AG04450 (cell line): ENCODE data around the gene FAM98B. TPM values are rescaled to one million over a fixed set of nuclear protein-coding genes. Genes with fewer than 3 reads are reported as not detected.

Experiments
- CTCF ChIA-PET: fragments of 300-600, 350-600 bp; formaldehyde crosslinking; extraction: SDS; loops from one replicate; lab custom pipeline; 2022; ENCODE audit warnings: antibody characterized with exemption, inconsistent platforms; lab: Charles Lee
- POLR2A ChIA-PET: fragments of 350-600 bp; formaldehyde crosslinking; extraction: SDS; loops from one replicate; lab custom pipeline; 2021; ENCODE audit warnings: antibody characterized with exemption, inconsistent platforms; lab: Yijun Ruan, JAX
- DNase-seq: peaks from one replicate; pipeline ENCODE4 v3.0.0-alpha.2; 2011; ENCODE audit warnings: low read depth, low spot score
- H3K27ac ChIP-seq: one replicate; pipeline ENCODE4 v1.5.1; 2012; ENCODE audit warnings: low read depth, low read length, control low read depth
- H3K27me3 ChIP-seq: one replicate; pipeline ENCODE4 v1.6.0; 2012; ENCODE audit warnings: low read length; ENCODE audit not compliant: control insufficient read depth, insufficient read depth
- H3K4me3 ChIP-seq: 2 replicates; pipeline ENCODE4 v1.5.1; 2011; ENCODE audit warnings: mild to moderate bottlenecking, low read depth, low read length, control low read depth
- H3K9me3 ChIP-seq: 2 replicates; pipeline ENCODE4 v1.5.1; 2012; ENCODE audit warnings: low read length; ENCODE audit not compliant: control insufficient read depth, insufficient read depth
- polyA plus RNA-seq: library from polyadenylated mRNA; depleted of rRNA; stranded (reverse); fragments of >200 nt; gene quantifications from 2 replicates; pipeline ENCODE4 v1.2.3, GENCODE V29; 2011
- TF ChIP-seq, protein P1 (sequence below): IDR thresholded peaks from 2 replicates; pipeline ENCODE4 v1.5.1; 2011; ENCODE audit warnings: low read depth, low read length, control low read depth, inconsistent platforms

FAM98B gene
- polyA plus RNA-seq, 1 experiment: 19.6 TPM

DNA sequence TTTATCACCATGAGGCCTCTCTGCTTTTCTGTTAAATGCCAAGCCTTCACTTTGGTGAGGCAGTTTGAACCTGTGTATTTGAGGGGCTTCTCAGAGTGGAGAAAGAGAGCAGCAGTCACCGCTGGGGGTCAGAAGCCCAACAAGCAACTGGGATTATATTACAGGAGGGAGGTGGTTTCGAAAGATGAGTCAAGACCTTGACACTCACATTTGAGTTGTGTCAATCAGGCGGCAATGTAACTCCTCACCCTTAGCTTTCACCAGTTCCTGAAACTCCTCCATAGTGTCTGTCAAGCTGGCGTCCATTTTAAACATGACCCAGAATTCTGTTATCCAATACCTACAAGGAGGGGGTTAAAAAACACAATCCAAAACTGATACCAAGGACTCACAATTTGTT lies 64.2 kb downstream of the FAM98B start:
- ChIA-PET POLR2A (no interaction called here), CTCF (interaction anchor here (1.1 kb wide), 1 partner anchor 46 kb away, joined by 4 read pairs; no protein-coding TSS in a partner anchor)
- H3K27ac ChIP-seq: no peak overlapping the region
- DNase-seq: no peak
- H3K9me3 ChIP-seq: no peaks in the 10 kb centered on the region
- TF ChIP-seq, protein P1, sequence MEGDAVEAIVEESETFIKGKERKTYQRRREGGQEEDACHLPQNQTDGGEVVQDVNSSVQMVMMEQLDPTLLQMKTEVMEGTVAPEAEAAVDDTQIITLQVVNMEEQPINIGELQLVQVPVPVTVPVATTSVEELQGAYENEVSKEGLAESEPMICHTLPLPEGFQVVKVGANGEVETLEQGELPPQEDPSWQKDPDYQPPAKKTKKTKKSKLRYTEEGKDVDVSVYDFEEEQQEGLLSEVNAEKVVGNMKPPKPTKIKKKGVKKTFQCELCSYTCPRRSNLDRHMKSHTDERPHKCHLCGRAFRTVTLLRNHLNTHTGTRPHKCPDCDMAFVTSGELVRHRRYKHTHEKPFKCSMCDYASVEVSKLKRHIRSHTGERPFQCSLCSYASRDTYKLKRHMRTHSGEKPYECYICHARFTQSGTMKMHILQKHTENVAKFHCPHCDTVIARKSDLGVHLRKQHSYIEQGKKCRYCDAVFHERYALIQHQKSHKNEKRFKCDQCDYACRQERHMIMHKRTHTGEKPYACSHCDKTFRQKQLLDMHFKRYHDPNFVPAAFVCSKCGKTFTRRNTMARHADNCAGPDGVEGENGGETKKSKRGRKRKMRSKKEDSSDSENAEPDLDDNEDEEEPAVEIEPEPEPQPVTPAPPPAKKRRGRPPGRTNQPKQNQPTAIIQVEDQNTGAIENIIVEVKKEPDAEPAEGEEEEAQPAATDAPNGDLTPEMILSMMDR: no peak
- no peaks in the 10 kb centered on the region for H3K27me3 ChIP-seq
- H3K4me3 ChIP-seq: no peak overlapping the region

DNA sequence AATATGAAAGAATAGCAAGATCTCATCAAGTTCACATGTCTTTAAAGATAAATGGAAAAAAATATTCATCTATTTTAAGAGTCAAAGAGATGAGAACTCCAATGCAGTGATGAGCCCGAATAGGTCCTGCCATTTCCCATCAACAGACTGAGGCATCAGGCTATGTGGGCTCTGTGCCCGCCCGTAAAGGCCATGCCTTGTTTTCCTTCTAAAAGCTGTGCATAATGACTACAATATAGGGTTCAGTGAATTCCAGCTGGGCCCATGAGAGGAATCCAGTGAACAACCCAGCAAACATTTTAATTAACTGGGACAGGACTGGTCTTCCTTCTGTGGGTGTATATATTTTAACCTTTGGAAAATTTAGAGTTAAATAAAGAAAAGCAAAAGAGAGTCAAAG lies 66.1 kb downstream of the FAM98B start:
- Histone ChIP-seq H3K27ac (no peak overlapping the region), H3K9me3 (no peaks in the 10 kb centered on the region), H3K27me3 (no peaks in the 10 kb centered on the region), H3K4me3 (no peak overlapping the region)
- no peak for DNase-seq
- ChIA-PET POLR2A (no interaction called here), CTCF (interaction anchor here (0.9 kb wide), 1 partner anchor 44 kb away, joined by 3 read pairs; the partner anchor contains the start of gene RASGRP1)
- TF ChIP-seq, protein P1: no peak

DNA sequence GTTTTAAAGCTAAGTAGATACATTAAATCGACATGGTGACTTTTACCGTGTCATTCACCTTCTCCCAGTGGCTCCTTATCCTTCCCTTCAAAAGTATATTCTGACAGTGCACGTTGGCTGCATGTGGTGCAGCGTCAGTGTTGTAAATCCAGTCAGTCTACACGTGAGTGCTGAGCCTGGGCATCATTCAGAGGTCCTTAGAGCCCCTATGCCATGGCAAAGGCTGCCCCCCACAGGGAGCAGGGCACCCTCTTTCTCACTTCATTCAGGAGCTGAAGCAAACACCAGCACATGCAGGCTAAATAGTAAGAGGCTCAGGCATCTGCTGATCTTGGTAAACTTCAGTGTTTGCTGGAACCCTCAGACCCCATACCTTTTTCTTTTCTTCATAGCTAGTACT lies 67.4 kb downstream of the FAM98B start:
- TF ChIP-seq, protein P1: no peak
- Histone ChIP-seq H3K27ac (no peak overlapping the region), H3K9me3 (no peaks in the 10 kb centered on the region), H3K27me3 (no peaks in the 10 kb centered on the region), H3K4me3 (no peak overlapping the region)
- CTCF ChIA-PET: interaction anchor here (1.4 kb wide), 1 partner anchor 43 kb away, joined by 5 read pairs; the partner anchor contains the start of gene RASGRP1
- DNase-seq: no peak
- POLR2A ChIA-PET: no interaction called here

DNA sequence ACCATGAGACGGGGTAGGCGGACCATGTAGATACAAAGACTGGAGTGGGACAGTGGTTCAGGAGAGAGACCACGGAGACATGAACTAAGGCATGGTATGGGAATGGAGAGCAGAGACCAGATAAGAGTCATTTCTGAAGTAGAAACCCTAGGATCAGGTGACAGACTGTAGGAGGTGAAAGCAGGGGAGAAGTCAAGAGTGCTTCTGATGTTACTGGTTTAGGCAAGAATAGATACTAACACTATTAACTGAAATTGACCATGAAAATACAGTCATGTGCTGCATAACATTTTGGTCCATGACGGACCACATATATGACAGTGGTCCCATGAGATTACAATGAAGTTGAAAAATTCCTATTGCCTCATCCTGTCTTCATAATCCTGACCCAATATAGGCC lies 69.0 kb downstream of the FAM98B start:
- no peak overlapping the region for H3K27ac ChIP-seq
- POLR2A ChIA-PET: no interaction called here
- no peaks in the 10 kb centered on the region for H3K27me3 ChIP-seq
- H3K9me3 ChIP-seq: no peaks in the 10 kb centered on the region
- DNase-seq: no peak
- no peak overlapping the region for H3K4me3 ChIP-seq
- CTCF ChIA-PET: interaction anchor here (0.9 kb wide), 1 partner anchor 41 kb away, joined by 4 read pairs; the partner anchor contains the start of gene RASGRP1
- TF ChIP-seq, protein P1: no peak

DNA sequence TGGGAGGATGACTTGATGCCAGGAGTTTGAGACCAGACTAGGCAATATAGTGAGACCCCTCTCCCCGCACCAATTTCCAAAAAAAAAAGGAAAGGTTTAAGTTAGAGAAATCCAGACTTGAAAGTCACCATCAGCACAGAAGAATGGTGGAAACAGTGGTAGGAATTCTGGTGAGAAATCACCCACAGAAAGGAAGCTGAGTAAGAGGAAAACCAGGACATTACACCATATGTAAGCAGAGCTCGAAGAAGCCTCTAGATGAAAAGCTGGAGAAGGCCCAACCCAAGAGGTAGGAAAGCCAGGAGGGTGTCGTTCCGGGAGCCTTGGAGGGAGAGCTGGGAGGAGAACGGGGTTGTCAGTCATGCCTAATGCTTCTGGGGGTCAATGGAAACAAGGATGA lies 70.2 kb downstream of the FAM98B start:
- POLR2A ChIA-PET: no interaction called here
- no peak overlapping the region for H3K27ac ChIP-seq
- CTCF ChIA-PET: interaction anchor here (0.7 kb wide), 1 partner anchor 23 kb away, joined by 3 read pairs; no protein-coding TSS in a partner anchor
- TF ChIP-seq, protein P1: no peak
- H3K27me3 ChIP-seq: no peaks in the 10 kb centered on the region
- no peaks in the 10 kb centered on the region for H3K9me3 ChIP-seq
- no peak overlapping the region for H3K4me3 ChIP-seq
- no peak for DNase-seq
